Measurements from ENCODE around the gene WFIKKN1.

DNA sequence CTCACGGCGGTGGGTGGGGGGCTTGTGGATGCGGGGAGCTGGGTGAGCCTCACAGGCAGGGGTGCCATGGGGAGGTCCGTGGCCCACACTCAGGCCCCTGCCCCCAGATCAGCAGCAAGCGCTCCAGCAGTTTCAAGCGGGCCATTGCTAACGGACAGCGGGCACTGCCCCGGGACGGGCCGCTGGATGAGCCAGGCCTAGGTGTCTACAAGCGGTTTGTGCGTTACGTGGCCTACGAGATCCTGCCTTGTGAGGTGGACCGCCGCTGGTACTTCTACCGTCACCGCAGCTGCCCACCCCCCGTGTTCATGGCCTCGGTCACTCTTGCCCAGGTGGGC, 45.7 kb downstream of the WFIKKN1 start:
- TF ChIP-seq, protein P1, sequence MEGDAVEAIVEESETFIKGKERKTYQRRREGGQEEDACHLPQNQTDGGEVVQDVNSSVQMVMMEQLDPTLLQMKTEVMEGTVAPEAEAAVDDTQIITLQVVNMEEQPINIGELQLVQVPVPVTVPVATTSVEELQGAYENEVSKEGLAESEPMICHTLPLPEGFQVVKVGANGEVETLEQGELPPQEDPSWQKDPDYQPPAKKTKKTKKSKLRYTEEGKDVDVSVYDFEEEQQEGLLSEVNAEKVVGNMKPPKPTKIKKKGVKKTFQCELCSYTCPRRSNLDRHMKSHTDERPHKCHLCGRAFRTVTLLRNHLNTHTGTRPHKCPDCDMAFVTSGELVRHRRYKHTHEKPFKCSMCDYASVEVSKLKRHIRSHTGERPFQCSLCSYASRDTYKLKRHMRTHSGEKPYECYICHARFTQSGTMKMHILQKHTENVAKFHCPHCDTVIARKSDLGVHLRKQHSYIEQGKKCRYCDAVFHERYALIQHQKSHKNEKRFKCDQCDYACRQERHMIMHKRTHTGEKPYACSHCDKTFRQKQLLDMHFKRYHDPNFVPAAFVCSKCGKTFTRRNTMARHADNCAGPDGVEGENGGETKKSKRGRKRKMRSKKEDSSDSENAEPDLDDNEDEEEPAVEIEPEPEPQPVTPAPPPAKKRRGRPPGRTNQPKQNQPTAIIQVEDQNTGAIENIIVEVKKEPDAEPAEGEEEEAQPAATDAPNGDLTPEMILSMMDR (tag by site-specific recombination; IDR thresholded peaks at IDR 0.05): no peak
- TF ChIP-seq, protein P2, sequence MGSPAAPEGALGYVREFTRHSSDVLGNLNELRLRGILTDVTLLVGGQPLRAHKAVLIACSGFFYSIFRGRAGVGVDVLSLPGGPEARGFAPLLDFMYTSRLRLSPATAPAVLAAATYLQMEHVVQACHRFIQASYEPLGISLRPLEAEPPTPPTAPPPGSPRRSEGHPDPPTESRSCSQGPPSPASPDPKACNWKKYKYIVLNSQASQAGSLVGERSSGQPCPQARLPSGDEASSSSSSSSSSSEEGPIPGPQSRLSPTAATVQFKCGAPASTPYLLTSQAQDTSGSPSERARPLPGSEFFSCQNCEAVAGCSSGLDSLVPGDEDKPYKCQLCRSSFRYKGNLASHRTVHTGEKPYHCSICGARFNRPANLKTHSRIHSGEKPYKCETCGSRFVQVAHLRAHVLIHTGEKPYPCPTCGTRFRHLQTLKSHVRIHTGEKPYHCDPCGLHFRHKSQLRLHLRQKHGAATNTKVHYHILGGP (tag by site-specific recombination; IDR thresholded peaks at IDR 0.05): no peak
- TF ChIP-seq ZNF654 (tag by site-specific recombination; IDR thresholded peaks at IDR 0.05; ENCODE audit: low read depth): no peak
- no peak for TF ChIP-seq SP2 (tag by site-specific recombination; IDR thresholded peaks at IDR 0.05)
- TF ChIP-seq ZNF626 (tag by site-specific recombination; IDR thresholded peaks at IDR 0.05): no peak
- no peak for TF ChIP-seq ZBTB26 (tag by site-specific recombination; optimal IDR thresholded peaks at IDR 0.05)
- no peak for TF ChIP-seq ZNF677 (tag by site-specific recombination; IDR thresholded peaks at IDR 0.05)
- TF ChIP-seq ZNF747 (tag by site-specific recombination; IDR thresholded peaks at IDR 0.05): no peak
- TF ChIP-seq, protein P3, sequence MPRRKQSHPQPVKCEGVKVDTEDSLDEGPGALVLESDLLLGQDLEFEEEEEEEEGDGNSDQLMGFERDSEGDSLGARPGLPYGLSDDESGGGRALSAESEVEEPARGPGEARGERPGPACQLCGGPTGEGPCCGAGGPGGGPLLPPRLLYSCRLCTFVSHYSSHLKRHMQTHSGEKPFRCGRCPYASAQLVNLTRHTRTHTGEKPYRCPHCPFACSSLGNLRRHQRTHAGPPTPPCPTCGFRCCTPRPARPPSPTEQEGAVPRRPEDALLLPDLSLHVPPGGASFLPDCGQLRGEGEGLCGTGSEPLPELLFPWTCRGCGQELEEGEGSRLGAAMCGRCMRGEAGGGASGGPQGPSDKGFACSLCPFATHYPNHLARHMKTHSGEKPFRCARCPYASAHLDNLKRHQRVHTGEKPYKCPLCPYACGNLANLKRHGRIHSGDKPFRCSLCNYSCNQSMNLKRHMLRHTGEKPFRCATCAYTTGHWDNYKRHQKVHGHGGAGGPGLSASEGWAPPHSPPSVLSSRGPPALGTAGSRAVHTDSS (tag by site-specific recombination; IDR thresholded peaks at IDR 0.05): no peak
- no peak for TF ChIP-seq ZNF521 (tag by site-specific recombination; IDR thresholded peaks at IDR 0.05)

All from HEK293 (cell line).